Endothelial cell of umbilical vein (primary cell): ENCODE results near the gene VSIG10L2. TPM values are rescaled to one million over a fixed set of nuclear protein-coding genes. Genes with fewer than 3 reads are reported as not detected.

Source experiments
- BruUV-seq: library from RNA; stranded (reverse); fragments of 400-500 nt; replicated peaks from 2 replicates; lab custom pipeline; 2021; lab: Mats Ljungman, UMichigan
- CTCF ChIA-PET: fragments of 300-600, 350-600 bp; sonication (Branson Sonifier 250); formaldehyde crosslinking; loops from one replicate; lab custom pipeline; 2021; ENCODE audit warnings: antibody characterized with exemption, inconsistent platforms; lab: Charles Lee
- POLR2A ChIA-PET: fragments of 300-600, 350-600 bp; sonication (Branson Sonifier 250); formaldehyde crosslinking; loops from one replicate; lab custom pipeline; 2021; ENCODE audit warnings: antibody characterized with exemption, inconsistent platforms; lab: Charles Lee
- DNase-seq: peaks from one replicate; pipeline ENCODE4 v3.0.0-alpha.2; 2011; ENCODE audit warnings: low read depth, low spot score
- FAIRE-seq: peaks from 2 replicates; lab custom pipeline; 2011; peaks lifted over from hg19 to GRCh38; lab: Jason Lieb, UNC
- H2AFZ ChIP-seq: 2 replicates; pipeline ENCODE4 v1.6.0; 2012; ENCODE audit warnings: low read depth, low read length, control low read depth, inconsistent platforms
- H3K27ac ChIP-seq: 2 replicates; pipeline ENCODE4 v1.5.1; 2011; ENCODE audit warnings: low read depth, mild to moderate bottlenecking, control low read depth, low read length, moderate library complexity; ENCODE audit not compliant: insufficient read depth
- H3K27me3 ChIP-seq, 2 experiments: 2 replicates each; pipeline versions ENCODE4 v1.6.0 to v1.6.1; 2011; ENCODE audit warnings: low read length in 2 of 2, mixed read lengths in 1 of 2; ENCODE audit not compliant: control insufficient read depth in 2 of 2, insufficient read depth in 2 of 2
- H3K36me3 ChIP-seq, 2 experiments: 2 replicates in 1 of 2; 3 replicates in 1 of 2; pipeline ENCODE4 v1.5.1; 2011; ENCODE audit warnings: low read length in 2 of 2, mild to moderate bottlenecking in 1 of 2, moderate library complexity in 1 of 2; ENCODE audit not compliant: control insufficient read depth in 2 of 2, insufficient read depth in 2 of 2; ENCODE audit errors: extremely low read depth in 1 of 2
- H3K4me1 ChIP-seq: 3 replicates; pipeline ENCODE4 v1.5.1; 2011; ENCODE audit warnings: mild to moderate bottlenecking, low read length; ENCODE audit not compliant: control insufficient read depth, insufficient read depth; ENCODE audit errors: extremely low read depth
- H3K4me2 ChIP-seq: 2 replicates; pipeline ENCODE4 v1.6.1; 2011; ENCODE audit warnings: low read length, control low read depth, mixed read lengths; ENCODE audit not compliant: insufficient read depth
- H3K4me3 ChIP-seq, 3 experiments: fragments of 200-600 bp in 1 of 3; sonication (generic), shearing (Covaris generic) in 1 of 3; replicated peaks in 1 of 3; 2 replicates each; pipeline ENCODE4 v1.5.1; 2011 to 2016; ENCODE audit warnings: control low read depth in 3 of 3, low read length in 3 of 3, mild to moderate bottlenecking in 2 of 3, inconsistent platforms in 1 of 3, low read depth in 1 of 3, moderate library complexity in 1 of 3; ENCODE audit not compliant: insufficient read depth in 1 of 3
- H3K79me2 ChIP-seq: 2 replicates; pipeline ENCODE4 v1.6.0; 2012; ENCODE audit warnings: low read length, inconsistent platforms; ENCODE audit not compliant: control insufficient read depth, insufficient read depth
- H3K9ac ChIP-seq: replicated peaks from 2 replicates; pipeline ENCODE3; 2011; ENCODE audit warnings: low read length, control low read depth; ENCODE audit not compliant: insufficient read depth; ENCODE audit errors: extremely low read depth
- H3K9me1 ChIP-seq: replicated peaks from 3 replicates; pipeline ENCODE4 v1.6.0; 2011; ENCODE audit warnings: mild to moderate bottlenecking, low read length; ENCODE audit not compliant: control insufficient read depth, insufficient read depth; ENCODE audit errors: extremely low read depth
- H3K9me3 ChIP-seq: replicated peaks from 2 replicates; pipeline ENCODE4 v1.5.1; 2012; ENCODE audit warnings: low read length, inconsistent platforms; ENCODE audit not compliant: control insufficient read depth, insufficient read depth
- H4K20me1 ChIP-seq: replicated peaks from 2 replicates; pipeline ENCODE3; 2011; ENCODE audit warnings: mild to moderate bottlenecking, low read length; ENCODE audit not compliant: control insufficient read depth, insufficient read depth; ENCODE audit errors: extremely low read depth
- EZH2 ChIP-seq: IDR thresholded peaks from 2 replicates; pipeline ENCODE4 v1.6.1; 2012; ENCODE audit warnings: borderline replicate concordance, low read depth, mild to moderate bottlenecking, moderate library complexity, low read length, inconsistent platforms; ENCODE audit not compliant: severe bottlenecking
- FOS ChIP-seq: IDR thresholded peaks from 2 replicates; pipeline ENCODE4 v1.6.1; 2011; ENCODE audit warnings: mild to moderate bottlenecking, low read length, moderate library complexity, borderline replicate concordance; ENCODE audit not compliant: insufficient read depth
- GATA2 ChIP-seq: IDR thresholded peaks from 2 replicates; pipeline ENCODE4 v1.7.0; 2011; ENCODE audit warnings: low read depth, mild to moderate bottlenecking, moderate library complexity, mixed read lengths, low read length; ENCODE audit not compliant: insufficient read length, insufficient read depth
- JUN ChIP-seq: IDR thresholded peaks from 2 replicates; pipeline ENCODE4 v1.6.1; 2011; ENCODE audit warnings: borderline replicate concordance, low read depth; ENCODE audit not compliant: insufficient read length, insufficient read depth
- MYC ChIP-seq: IDR thresholded peaks from one replicate; pipeline ENCODE4 v1.6.1; 2011; ENCODE audit warnings: mild to moderate bottlenecking, low read depth, low read length
- POLR2A ChIP-seq: IDR thresholded peaks from 2 replicates; pipeline ENCODE4 v1.6.1; 2012; ENCODE audit warnings: low read depth, mild to moderate bottlenecking, control low read depth, low read length
- POLR2AphosphoS5 ChIP-seq: IDR thresholded peaks from 2 replicates; pipeline ENCODE4 v1.6.1; 2012; ENCODE audit warnings: low read depth, mild to moderate bottlenecking, control low read depth, low read length, moderate library complexity; ENCODE audit not compliant: insufficient read depth
- dilution Hi-C: fragments of 300-500 bp; cut with MboI; formaldehyde crosslinking; loops from one replicate; pipeline ENCODE4 v1.15.0; 2019; ENCODE audit warnings: low sequenced_read_pairs; ENCODE audit not compliant: extremely low pct_ligation_motif_present
- intact Hi-C: fragments of 100-400 bp; cut with micrococcal nuclease; formaldehyde crosslinking; loops from one replicate; pipeline ENCODE4 v1.10.0; 2022
- polyA plus RNA-seq, 4 experiments: library from polyadenylated mRNA; depleted of rRNA in 3 of 4; stranded (reverse) in 3 of 4; unstranded in 1 of 4; fragments of >200 nt; gene quantifications; 2 replicates each; pipeline versions ENCODE4 v1.2.1 to v1.2.3, GENCODE V29; 2011 to 2012; ENCODE audit warnings: missing spikeins in 1 of 4
- total RNA-seq: library from RNA; stranded (reverse); gene quantifications from 2 replicates; pipeline ENCODE4 v1.2.3, GENCODE V29; 2021
- TF ChIP-seq, protein P1 (sequence below): IDR thresholded peaks from 2 replicates; pipeline ENCODE4 v1.6.1; 2011; ENCODE audit not compliant: insufficient read depth, insufficient read length
- TF ChIP-seq, protein P2 (sequence below), 2 donors: IDR thresholded peaks; 1 replicate in 1 of 2; 2 replicates in 1 of 2; pipeline ENCODE4 v1.5.1; 2011; ENCODE audit warnings: low read length in 2 of 2, mild to moderate bottlenecking in 2 of 2, moderate library complexity in 2 of 2, control low read depth in 1 of 2, inconsistent platforms in 1 of 2, low read depth in 1 of 2; ENCODE audit not compliant: insufficient read depth in 1 of 2; ENCODE audit errors: extremely low read depth in 1 of 2

VSIG10L2 gene
- total and polyA plus RNA-seq, 2 donors (not counting 3 experiments of a cell fraction or from before 2014, with no cell fraction given), result not detected

DNA sequence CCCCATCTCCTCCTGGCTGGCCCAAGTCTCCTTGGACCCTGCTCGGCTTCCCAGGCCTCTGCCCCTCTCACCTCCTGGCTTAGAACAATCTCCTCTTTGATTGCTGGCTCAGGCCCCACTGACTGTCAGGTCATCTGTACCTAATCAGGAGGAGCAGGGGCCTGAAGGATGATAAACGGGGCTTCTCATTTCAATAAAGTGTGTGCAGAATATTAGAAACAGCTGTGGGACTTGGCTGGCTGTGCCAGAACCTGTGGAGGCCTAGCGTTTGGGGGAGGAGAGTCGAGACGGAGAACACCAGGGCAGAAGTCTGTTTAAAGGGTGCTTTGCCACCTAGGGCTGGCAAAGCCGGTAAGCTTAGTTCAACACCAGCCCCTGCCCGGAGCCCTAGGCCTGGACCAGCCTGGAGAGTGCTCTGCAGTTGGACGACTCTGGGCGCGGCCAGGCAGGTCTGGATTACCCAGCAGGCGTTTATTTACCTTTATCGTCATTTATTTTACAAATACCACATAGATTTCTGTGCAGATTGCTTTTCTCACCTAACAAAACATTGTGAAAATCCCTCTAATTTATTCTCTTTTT lies 10.1 kb upstream of the VSIG10L2 start:
- no peak overlapping the region for H3K27ac ChIP-seq
- ChIA-PET CTCF (interaction anchor here (0.9 to 10.5 kb wide), 3 partner anchors 14 to 257 kb away, joined by 3 to 147 read pairs (median 3); no protein-coding TSS in a partner anchor), POLR2A (no interaction called here)
- H3K27me3 ChIP-seq, result peaks cover 0 to 2% of the 10 kb centered on the region in 2 experiments
- H3K9me3 ChIP-seq, result no peaks in the 10 kb centered on the region
- no peaks in the 10 kb centered on the region for H3K79me2 ChIP-seq
- no peak overlapping the region for H3K9ac ChIP-seq
- H3K9me1 ChIP-seq, result no peaks in the 10 kb centered on the region
- TF ChIP-seq POLR2AphosphoS5 (no peak), JUN (no peak), EZH2 (no peak), MYC (no peak), POLR2A (no peak), GATA2 (no peak), FOS (no peak)
- TF ChIP-seq, protein P1, sequence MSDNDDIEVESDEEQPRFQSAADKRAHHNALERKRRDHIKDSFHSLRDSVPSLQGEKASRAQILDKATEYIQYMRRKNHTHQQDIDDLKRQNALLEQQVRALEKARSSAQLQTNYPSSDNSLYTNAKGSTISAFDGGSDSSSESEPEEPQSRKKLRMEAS, result no peak
- TF ChIP-seq, protein P2, sequence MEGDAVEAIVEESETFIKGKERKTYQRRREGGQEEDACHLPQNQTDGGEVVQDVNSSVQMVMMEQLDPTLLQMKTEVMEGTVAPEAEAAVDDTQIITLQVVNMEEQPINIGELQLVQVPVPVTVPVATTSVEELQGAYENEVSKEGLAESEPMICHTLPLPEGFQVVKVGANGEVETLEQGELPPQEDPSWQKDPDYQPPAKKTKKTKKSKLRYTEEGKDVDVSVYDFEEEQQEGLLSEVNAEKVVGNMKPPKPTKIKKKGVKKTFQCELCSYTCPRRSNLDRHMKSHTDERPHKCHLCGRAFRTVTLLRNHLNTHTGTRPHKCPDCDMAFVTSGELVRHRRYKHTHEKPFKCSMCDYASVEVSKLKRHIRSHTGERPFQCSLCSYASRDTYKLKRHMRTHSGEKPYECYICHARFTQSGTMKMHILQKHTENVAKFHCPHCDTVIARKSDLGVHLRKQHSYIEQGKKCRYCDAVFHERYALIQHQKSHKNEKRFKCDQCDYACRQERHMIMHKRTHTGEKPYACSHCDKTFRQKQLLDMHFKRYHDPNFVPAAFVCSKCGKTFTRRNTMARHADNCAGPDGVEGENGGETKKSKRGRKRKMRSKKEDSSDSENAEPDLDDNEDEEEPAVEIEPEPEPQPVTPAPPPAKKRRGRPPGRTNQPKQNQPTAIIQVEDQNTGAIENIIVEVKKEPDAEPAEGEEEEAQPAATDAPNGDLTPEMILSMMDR (IDR thresholded peaks at IDR 0.05; ENCODE audit: extremely low read depth in 1 of 2, insufficient read depth in 1 of 2, low read depth in 1 of 2, low read length in 2 of 2), result no peak
- H3K4me1 ChIP-seq, result no peaks in the 10 kb centered on the region
- H3K4me3 ChIP-seq, result no peak overlapping the region
- no peak overlapping the region for H2AFZ ChIP-seq
- dilution Hi-C loops, result no loop called here
- FAIRE-seq (no peak), DNase-seq (no peak)
- intact Hi-C loops, result no loop called here
- H4K20me1 ChIP-seq, result no peaks in the 10 kb centered on the region
- H3K36me3 ChIP-seq, result no peaks in the 10 kb centered on the region
- no TSS peak for BruUV-seq
- H3K4me2 ChIP-seq, result no peak overlapping the region
